HG02571 (cell line): Measurements from ENCODE around the gene PCDHGB6.
A peak's percentile ranks its signal among the peaks of the same experiment; 100 is the strongest.
"Not testable (repeated sequence)": the region's sequence is repeated elsewhere in the genome, so short reads cannot be mapped to it uniquely, and the experiment has no call there.

Source experiments
- ATAC-seq: cut with Tn5 transposase; IDR thresholded peaks from one replicate; pipeline ENCODE4 v1.9.1; 2021; ENCODE audit warnings: mild to moderate bottlenecking, moderate library complexity; ENCODE audit not compliant: unreplicated experiment

Gene PCDHGB6

DNA sequence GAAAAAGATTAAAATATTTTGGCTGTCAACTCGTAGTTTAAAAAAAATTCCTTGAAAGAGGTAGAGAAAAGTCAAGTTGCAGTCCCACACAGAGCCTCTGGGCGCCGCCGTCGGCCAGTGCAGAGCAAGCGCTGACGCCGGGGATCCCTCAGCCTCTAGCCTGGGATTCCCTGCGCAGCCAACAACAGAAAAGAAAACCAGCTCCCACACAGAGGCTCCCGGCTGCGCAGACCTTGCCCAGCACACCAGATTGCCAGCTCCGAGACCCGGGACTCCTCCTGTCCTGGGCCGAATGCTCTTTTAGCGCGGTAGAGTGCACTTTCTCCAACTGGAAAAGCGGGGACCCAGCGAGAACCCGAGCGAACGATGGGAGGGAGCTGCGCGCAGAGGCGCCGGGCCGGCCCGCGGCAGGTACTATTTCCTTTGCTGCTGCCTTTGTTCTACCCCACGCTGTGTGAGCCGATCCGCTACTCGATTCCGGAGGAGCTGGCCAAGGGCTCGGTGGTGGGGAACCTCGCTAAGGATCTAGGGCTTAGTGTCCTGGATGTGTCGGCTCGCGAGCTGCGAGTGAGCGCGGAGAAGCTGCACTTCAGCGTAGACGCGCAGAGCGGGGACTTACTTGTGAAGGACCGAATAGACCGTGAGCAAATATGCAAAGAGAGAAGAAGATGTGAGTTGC lies 9.8 kb downstream of the PCDHGB6 start, which contains the start of gene PCDHGB7:
Gene PCDHGB7 (plus strand): TSS at position 184 of the 679 bp plus-strand sequence. CDS start 183 bp downstream, at position 367.
- ATAC-seq: peak; percentile 75

DNA sequence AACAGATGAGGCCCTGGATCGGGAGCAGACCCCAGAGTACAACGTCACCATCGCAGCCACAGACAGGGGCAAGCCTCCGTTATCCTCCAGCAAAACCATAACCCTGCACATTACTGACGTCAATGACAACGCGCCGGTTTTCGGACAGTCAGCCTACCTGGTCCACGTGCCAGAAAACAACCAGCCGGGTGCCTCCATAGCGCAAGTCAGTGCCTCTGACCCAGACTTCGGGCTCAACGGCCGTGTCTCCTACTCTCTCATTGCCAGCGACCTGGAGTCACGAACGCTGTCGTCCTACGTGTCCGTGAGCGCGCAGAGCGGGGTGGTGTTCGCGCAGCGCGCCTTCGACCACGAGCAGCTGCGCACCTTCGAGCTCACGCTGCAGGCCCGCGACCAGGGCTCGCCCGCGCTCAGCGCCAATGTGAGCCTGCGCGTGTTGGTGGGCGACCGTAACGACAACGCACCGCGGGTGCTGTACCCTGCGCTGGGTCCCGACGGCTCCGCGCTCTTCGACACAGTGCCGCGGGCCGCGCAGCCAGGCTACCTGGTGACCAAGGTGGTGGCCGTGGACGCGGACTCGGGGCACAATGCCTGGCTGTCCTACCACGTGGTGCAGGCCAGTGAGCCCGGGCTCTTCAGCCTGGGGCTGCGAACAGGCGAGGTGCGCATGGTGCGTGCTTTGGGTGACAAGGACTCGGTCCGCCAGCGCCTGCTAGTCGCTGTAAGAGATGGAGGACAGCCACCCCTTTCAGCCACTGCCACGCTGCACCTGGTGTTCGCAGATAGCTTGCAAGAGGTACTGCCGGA lies 11.5 kb downstream of the PCDHGB6 start:
- no peak for ATAC-seq

DNA sequence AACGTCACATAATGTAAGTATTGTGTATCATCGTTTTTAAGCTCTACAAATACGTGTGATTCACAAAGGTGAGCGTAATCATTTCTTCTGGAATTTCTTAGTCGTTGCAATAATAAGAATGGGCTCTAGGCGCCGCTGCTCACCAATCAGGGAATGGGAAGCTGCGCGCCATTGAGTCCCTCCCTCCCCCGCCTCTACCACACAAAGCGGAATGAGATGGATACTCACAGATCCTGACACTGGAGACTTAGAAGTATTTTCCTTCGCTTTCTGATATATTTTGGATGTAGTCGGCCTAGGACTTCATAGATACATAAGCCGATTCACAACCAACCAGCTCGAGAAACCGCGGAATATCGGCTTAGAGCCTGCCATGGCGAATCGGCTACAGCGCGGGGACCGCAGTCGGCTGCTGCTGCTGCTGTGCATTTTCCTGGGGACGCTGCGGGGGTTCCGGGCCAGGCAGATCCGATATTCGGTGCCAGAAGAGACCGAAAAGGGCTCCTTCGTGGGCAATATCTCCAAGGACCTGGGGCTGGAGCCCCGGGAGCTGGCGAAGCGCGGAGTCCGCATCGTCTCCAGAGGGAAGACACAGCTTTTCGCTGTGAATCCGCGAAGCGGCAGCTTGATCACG lies 13.2 kb downstream of the PCDHGB6 start, which contains the start of gene PCDHGA11:
Gene PCDHGA11 (plus strand): TSS at position 197 of the 634 bp plus-strand sequence. CDS start 177 bp downstream, at position 374.
- ATAC-seq: no peak

DNA sequence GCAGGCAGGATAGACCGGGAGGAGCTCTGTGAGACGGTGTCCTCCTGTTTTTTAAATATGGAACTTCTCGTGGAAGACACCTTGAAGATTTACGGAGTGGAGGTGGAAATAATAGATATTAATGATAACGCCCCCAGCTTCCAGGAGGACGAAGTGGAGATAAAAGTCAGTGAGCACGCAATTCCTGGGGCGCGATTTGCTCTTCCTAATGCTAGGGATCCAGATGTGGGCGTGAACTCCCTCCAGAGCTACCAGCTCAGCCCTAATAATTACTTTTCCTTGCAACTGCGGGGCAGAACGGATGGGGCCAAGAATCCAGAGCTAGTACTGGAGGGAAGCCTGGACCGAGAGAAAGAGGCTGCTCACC lies 13.7 kb downstream of the PCDHGB6 start:
- no peak for ATAC-seq

DNA sequence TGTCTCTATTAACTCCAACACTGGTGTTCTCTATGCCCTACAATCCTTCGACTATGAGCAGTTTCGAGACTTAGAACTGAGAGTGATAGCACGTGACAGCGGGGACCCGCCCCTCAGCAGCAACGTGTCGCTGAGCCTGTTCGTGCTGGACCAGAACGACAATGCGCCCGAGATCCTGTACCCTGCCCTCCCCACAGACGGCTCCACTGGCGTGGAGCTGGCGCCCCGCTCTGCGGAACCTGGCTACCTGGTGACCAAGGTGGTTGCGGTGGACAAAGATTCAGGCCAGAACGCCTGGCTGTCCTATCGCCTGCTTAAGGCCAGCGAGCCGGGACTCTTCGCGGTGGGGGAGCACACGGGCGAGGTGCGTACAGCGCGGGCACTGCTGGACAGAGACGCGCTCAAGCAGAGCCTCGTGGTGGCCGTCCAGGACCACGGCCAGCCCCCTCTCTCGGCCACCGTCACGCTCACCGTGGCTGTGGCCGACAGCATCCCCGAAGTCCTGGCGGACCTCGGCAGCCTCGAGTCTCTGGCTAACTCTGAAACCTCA lies 15.0 kb downstream of the PCDHGB6 start:
- ATAC-seq: no peak

DNA sequence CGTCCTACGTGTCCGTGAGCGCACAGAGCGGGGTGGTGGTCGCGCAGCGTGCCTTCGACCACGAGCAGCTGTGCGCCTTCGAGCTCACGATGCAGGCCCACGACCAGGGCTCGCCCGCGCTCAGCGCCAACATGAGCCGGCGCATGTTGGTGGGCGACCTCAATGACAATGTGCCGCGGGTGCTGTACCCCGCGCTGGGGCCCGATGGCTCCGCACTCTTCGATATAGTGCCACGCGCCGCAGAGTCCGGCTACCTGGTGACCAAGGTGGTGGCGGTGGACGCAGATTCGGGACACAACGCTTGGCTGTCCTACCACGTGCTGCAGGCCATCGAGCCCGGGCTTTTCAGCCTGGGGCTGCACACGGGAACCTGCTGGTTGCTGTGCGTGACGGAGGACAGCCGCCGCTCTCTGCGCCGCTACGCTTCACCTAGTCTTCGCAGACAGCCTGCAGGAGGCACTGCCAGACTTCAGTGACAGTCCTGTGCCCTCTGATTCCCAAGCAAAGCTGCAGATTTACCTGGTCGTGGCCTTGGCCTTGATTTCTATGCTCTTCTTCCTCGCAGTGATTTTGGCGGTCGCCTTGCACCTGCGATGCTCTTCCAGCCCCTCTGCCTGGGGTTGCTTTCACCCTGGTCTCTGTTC lies 20.1 kb downstream of the PCDHGB6 start:
- ATAC-seq: no peak

DNA sequence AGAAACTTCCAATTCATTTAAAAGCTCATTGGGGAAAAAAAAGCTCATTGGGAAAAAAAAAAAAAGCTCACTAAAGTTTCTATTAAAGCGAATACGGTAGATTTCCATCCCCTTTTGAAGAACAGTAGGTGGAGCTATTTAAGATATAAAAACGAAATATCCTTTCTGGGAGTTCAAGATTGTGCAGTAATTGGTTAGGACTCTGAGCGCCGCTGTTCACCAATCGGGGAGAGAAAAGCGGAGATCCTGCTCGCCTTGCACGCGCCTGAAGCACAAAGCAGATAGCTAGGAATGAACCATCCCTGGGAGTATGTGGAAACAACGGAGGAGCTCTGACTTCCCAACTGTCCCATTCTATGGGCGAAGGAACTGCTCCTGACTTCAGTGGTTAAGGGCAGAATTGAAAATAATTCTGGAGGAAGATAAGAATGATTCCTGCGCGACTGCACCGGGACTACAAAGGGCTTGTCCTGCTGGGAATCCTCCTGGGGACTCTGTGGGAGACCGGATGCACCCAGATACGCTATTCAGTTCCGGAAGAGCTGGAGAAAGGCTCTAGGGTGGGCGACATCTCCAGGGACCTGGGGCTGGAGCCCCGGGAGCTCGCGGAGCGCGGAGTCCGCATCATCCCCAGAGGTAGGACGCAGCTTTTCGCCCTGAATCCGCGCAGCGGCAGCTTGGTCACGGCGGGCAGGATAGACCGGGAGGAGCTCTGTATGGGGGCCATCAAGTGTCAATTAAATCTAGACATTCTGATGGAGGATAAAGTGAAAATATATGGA lies 22.7 kb downstream of the PCDHGB6 start, which contains the start of gene PCDHGA12:
Gene PCDHGA12 (plus strand): TSS at position 176 of the 782 bp plus-strand sequence. CDS start 253 bp downstream, at position 429.
- no peak for ATAC-seq

DNA sequence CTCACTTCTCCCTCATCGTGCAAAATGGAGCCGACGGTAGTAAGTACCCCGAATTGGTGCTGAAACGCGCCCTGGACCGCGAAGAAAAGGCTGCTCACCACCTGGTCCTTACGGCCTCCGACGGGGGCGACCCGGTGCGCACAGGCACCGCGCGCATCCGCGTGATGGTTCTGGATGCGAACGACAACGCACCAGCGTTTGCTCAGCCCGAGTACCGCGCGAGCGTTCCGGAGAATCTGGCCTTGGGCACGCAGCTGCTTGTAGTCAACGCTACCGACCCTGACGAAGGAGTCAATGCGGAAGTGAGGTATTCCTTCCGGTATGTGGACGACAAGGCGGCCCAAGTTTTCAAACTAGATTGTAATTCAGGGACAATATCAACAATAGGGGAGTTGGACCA lies 23.5 kb downstream of the PCDHGB6 start:
- no peak for ATAC-seq

DNA sequence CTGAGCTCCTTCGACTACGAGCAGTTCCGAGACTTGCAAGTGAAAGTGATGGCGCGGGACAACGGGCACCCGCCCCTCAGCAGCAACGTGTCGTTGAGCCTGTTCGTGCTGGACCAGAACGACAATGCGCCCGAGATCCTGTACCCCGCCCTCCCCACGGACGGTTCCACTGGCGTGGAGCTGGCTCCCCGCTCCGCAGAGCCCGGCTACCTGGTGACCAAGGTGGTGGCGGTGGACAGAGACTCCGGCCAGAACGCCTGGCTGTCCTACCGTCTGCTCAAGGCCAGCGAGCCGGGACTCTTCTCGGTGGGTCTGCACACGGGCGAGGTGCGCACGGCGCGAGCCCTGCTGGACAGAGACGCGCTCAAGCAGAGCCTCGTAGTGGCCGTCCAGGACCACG lies 24.5 kb downstream of the PCDHGB6 start:
- not testable (repeated sequence) for ATAC-seq

DNA sequence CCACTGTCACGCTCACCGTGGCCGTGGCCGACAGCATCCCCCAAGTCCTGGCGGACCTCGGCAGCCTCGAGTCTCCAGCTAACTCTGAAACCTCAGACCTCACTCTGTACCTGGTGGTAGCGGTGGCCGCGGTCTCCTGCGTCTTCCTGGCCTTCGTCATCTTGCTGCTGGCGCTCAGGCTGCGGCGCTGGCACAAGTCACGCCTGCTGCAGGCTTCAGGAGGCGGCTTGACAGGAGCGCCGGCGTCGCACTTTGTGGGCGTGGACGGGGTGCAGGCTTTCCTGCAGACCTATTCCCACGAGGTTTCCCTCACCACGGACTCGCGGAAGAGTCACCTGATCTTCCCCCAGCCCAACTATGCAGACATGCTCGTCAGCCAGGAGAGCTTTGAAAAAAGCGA lies 24.9 kb downstream of the PCDHGB6 start:
- not testable (repeated sequence) for ATAC-seq

DNA sequence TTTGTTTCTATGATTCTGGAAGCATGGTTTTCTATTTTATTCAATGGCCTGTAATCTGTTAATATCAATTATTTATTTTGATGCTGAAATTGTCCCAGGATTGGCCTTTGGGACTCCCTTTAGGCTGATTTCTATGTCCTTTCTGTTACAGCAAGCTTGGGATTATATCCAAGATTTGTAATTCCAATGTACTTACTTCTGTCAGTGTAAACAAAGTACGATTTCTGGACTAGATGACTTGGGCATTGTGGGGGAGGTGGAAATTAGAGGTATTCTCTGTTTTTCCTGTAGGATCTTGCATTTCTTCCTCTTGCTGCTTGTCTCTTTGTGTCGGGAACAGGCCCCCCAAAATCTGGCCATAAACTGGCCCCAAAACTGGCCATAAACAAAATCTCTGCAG lies 26.2 kb downstream of the PCDHGB6 start:
- no peak for ATAC-seq

DNA sequence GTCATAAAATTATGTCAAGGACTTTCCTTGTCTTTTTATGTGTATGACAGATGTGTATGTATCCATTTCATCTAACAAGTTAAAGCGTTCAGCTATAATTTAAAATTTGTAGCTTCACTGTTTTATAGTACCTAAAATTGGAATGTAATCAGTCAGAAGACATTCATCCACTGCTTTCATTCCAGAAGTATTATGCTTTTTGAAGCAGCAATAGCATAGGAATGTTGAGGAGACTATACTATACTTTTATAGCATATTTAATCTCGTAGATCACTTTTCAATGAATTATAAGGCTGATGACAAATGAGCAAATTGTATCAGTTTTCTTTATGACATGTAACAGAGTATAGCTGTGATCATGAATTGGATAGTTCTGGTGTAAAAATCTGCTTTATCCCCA lies 29.4 kb downstream of the PCDHGB6 start:
- no peak for ATAC-seq

DNA sequence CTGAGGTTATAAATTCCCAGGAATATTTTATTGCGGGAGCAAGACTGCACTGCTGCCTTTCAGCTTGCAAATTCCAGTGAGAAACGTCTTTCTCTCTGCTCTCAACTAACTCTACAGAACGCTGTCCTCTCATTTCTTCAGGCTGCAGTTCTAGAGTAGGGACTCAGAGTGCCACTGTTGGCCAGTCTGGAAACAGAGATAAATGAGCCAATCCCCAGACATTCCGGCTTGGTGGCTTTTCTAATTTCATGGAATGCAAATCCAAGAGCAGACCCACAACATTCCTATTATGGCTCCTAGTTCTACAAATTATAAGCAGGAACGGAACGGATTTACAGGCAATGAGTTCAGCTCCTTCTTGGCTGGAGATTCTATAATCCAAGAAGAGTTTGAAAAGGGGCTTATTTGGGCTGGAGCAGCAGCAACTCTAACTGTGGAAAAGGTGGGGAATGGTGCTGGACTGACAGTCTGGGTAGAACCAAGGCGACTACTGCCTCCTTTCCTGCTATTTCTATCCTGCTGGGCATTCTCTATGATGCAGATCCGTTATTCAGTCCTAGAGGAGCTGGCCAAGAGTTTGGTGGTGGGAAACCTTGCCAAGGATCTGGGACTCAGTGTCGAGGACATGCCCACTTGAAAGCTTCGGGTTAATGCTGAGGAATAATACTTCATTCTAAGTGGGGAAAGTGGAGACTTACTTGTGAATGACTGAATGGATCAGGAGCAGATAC lies 31.8 kb downstream of the PCDHGB6 start:
- no peak for ATAC-seq

DNA sequence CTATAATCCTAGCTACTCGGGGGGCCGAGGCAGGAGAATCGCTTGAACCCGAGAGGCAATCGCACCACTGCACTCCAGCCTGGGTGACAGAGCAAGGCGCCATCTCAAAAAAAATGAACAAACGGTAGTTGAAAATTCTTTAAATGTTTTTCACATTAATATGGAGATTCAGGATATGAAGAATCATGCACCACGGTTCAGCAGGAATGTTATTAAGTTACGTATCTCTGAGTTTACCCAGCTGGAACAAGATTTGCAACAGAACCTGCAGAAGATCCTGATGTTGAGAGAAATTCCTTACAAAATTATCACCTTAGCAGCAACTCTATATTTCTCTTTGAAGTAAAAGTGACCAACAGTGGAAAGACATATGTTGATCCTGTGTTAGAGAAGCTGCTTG lies 32.5 kb downstream of the PCDHGB6 start:
- no peak for ATAC-seq

DNA sequence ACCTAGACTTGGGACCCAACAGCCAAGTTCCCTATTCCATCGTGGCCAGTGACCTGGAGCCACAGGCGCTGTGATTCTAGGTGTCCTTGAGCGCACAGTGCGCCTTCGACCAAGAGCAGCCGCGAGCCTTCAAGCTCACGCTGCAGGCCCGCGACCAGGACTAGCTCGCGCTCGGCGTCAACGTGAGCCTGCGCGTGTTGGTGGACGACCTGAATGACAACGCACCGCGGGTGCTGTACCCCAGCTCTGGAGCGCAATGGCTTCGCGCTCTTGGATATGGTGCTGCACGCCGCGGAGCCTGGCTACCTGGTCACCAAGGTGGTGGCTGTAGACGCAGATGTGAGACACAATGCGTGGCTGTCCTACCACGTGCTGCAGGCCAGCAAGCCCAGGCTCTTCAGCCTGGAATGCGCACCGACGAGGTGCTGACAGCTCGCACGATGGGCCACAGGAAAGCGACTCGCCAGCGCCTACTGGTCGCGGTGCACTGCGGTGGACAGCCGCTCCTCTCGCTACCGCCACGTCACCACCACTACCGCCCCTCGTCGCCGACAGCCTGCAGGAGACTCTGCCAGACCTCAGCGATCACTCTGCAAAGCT lies 33.9 kb downstream of the PCDHGB6 start:
- no peak for ATAC-seq
